HepG2 (cell line): Measurements from ENCODE around the gene FRAS1. TPM values are rescaled to one million over a fixed set of nuclear protein-coding genes. Genes with fewer than 3 reads are reported as not detected.

Source experiments
- ATAC-seq: fragments of 200-7000 bp; cut with Tn5 transposase; 3 replicates; pipeline ENCODE4 v1.9.1; 2020; ENCODE audit warnings: mild to moderate bottlenecking, moderate library complexity
- BruUV-seq: library from RNA; stranded (reverse); fragments of 400-500 nt; replicated peaks from 2 replicates; lab custom pipeline; 2021; lab: Mats Ljungman, UMichigan
- CTCF ChIA-PET: fragments of 300-600 bp; formaldehyde crosslinking; extraction: SDS; loops from one replicate; lab custom pipeline; 2021; ENCODE audit warnings: low total read pairs, inconsistent platforms, low intra/inter-chr PET ratio; lab: Yijun Ruan, JAX
- POLR2A ChIA-PET: fragments of 350-600 bp; sonication (Branson Sonifier 250); formaldehyde crosslinking; loops from one replicate; lab custom pipeline; 2020; ENCODE audit warnings: antibody characterized with exemption, inconsistent platforms; lab: Yijun Ruan, JAX
- DNase-seq: peaks from one replicate; pipeline ENCODE4 v3.0.0-alpha.2; 2015; ENCODE audit warnings: low spot score
- FAIRE-seq: peaks from 3 replicates; lab custom pipeline; 2011; peaks lifted over from hg19 to GRCh38; lab: Jason Lieb, UNC
- H2AFZ ChIP-seq: one replicate; pipeline ENCODE4 v1.6.1; 2011; ENCODE audit warnings: low read length, inconsistent platforms
- H3K27ac ChIP-seq: fragments of 300-600 bp; 3 replicates; pipeline ENCODE4 v1.8.0; 2011; ENCODE audit warnings: mixed run types, mild to moderate bottlenecking, mixed read lengths, low read length, inconsistent platforms; ENCODE audit not compliant: insufficient read depth; ENCODE audit errors: extremely low read length
- H3K27me3 ChIP-seq, 2 experiments: fragments of 200-600 bp in 1 of 2; 2 replicates in 1 of 2; 3 replicates in 1 of 2; pipeline versions ENCODE4 v1.6.0 to v1.8.0; 2011; ENCODE audit warnings: low read length in 2 of 2, mild to moderate bottlenecking in 2 of 2, moderate library complexity in 2 of 2, inconsistent platforms in 1 of 2; ENCODE audit not compliant: insufficient read depth in 2 of 2, control insufficient read depth in 1 of 2
- H3K36me3 ChIP-seq, 2 experiments: fragments of 200-600 bp in 1 of 2; replicated peaks in 1 of 2; 2 replicates in 1 of 2; 3 replicates in 1 of 2; pipeline versions ENCODE4 v1.5.1 to v1.8.0; 2011; ENCODE audit warnings: low read length in 2 of 2, inconsistent platforms in 1 of 2; ENCODE audit not compliant: insufficient read depth in 2 of 2, control insufficient read depth in 1 of 2
- H3K4me1 ChIP-seq: 2 replicates; pipeline ENCODE4 v1.5.1; 2012; ENCODE audit warnings: low read length, inconsistent platforms; ENCODE audit not compliant: insufficient read depth
- H3K4me2 ChIP-seq: 2 replicates; pipeline ENCODE4 v1.6.0; 2011; ENCODE audit warnings: low read depth, low read length, inconsistent platforms
- H3K4me3 ChIP-seq, 3 experiments: fragments of 200-600 bp in 1 of 3; sonication (generic), shearing (Covaris generic) in 1 of 3; replicated peaks in 1 of 3; 2 replicates each; pipeline ENCODE4 v1.5.1; 2011 to 2016; ENCODE audit warnings: low read length in 3 of 3, inconsistent platforms in 2 of 3, low read depth in 2 of 3, mild to moderate bottlenecking in 2 of 3, control low read depth in 1 of 3, mixed read lengths in 1 of 3; ENCODE audit not compliant: insufficient read depth in 1 of 3
- H3K79me2 ChIP-seq: one replicate; pipeline ENCODE4 v1.6.1; 2011; ENCODE audit warnings: low read length, inconsistent platforms; ENCODE audit not compliant: insufficient read depth
- H3K9ac ChIP-seq: 2 replicates; pipeline ENCODE4 v1.6.0; 2011; ENCODE audit warnings: mild to moderate bottlenecking, low read depth, low read length, inconsistent platforms; ENCODE audit not compliant: insufficient read depth
- H3K9me3 ChIP-seq: 2 replicates; pipeline ENCODE4 v1.5.1; 2012; ENCODE audit warnings: mild to moderate bottlenecking, low read length
- H4K20me1 ChIP-seq: 2 replicates; pipeline ENCODE4 v1.6.0; 2011; ENCODE audit warnings: inconsistent platforms, mild to moderate bottlenecking, low read length, moderate library complexity; ENCODE audit not compliant: insufficient read depth
- ARNT ChIP-seq: fragments of 450-650 bp; IDR thresholded peaks from 2 replicates; pipeline ENCODE4 v1.6.1; 2017
- HNRNPL ChIP-seq: fragments of 200-400 bp; formaldehyde crosslinking; IDR thresholded peaks from 2 replicates; pipeline ENCODE4 v1.6.1; 2017; ENCODE audit warnings: mild to moderate bottlenecking, low read depth, low read length
- RCOR2 ChIP-seq: IDR thresholded peaks from 2 replicates; pipeline ENCODE4 v1.6.1; 2016; ENCODE audit warnings: missing biosample characterization, missing genetic modification reagents
- SETDB1 ChIP-seq: sonication (generic); formaldehyde crosslinking; IDR thresholded peaks from 2 replicates; pipeline ENCODE4 v1.5.1; 2020; ENCODE audit warnings: missing genetic modification reagents, mild to moderate bottlenecking, borderline replicate concordance
- SRSF1 ChIP-seq: fragments of 200-400 bp; formaldehyde crosslinking; optimal IDR thresholded peaks from 2 replicates; pipeline ENCODE3; 2017; ENCODE audit warnings: mild to moderate bottlenecking, low read depth, low read length, moderate library complexity
- SSRP1 ChIP-seq: IDR thresholded peaks from 2 replicates; pipeline ENCODE4 v1.6.1; 2016; ENCODE audit warnings: control low read depth
- TFDP2 ChIP-seq: sonication (generic); formaldehyde crosslinking; IDR thresholded peaks from 2 replicates; pipeline ENCODE4 v1.4.0; 2020; ENCODE audit warnings: missing genetic modification reagents
- ZNF382 ChIP-seq: sonication (generic); formaldehyde crosslinking; IDR thresholded peaks from 2 replicates; pipeline ENCODE4 v1.5.0; 2020; ENCODE audit warnings: missing genetic modification reagents, mild to moderate bottlenecking, borderline replicate concordance
- WGBS: methylation state at CpG from one replicate; pipeline ENCODE4 v1.1.6; 2017; ENCODE audit warnings: low lambda C conversion rate; 5-methylcytosine and 5-hydroxymethylcytosine counted together
- in situ Hi-C: cut with HindIII; loops from 2 replicates; pipeline ENCODE4 v1.10.0; 2017; ENCODE audit warnings: low pct_unique_long_range_greater_than_20kb; ENCODE audit not compliant: extremely low pct_ligation_motif_present
- intact Hi-C: fragments of 100-400 bp; cut with micrococcal nuclease; formaldehyde crosslinking; loops from one replicate; pipeline ENCODE4 v1.10.0; 2022; ENCODE audit not compliant: unreplicated experiment
- polyA plus RNA-seq, 8 experiments: library from polyadenylated mRNA; depleted of rRNA in 3 of 8; stranded (reverse) in 7 of 8; unstranded in 1 of 8; fragments of >200 nt; fragmentation: Illumina TruSeq in 4 of 8; extraction: Trizol in 4 of 8; gene quantifications; 2 replicates each; pipeline versions ENCODE4 v1.2.1 to v1.2.3, GENCODE V29; 2011 to 2016; ENCODE audit warnings: low read depth in 4 of 8, missing spikeins in 1 of 8, mixed read lengths in 1 of 8; ENCODE audit not compliant: insufficient read depth in 1 of 8
- total RNA-seq, 5 experiments: library from RNA; depleted of rRNA; stranded (reverse); fragments of >200 nt; fragmentation: Illumina TruSeq; extraction: Trizol; gene quantifications; 2 replicates each; pipeline ENCODE4 v1.2.3, GENCODE V29; 2016; ENCODE audit warnings: low read depth in 1 of 5
- TF ChIP-seq, protein P1 (sequence below): sonication (generic); formaldehyde crosslinking; conservative IDR thresholded peaks from 2 replicates; pipeline ENCODE4 v1.5.0; 2020; ENCODE audit warnings: missing genetic modification reagents
- TF ChIP-seq, protein P2 (sequence below): sonication (generic); formaldehyde crosslinking; IDR thresholded peaks from 2 replicates; pipeline ENCODE4 v1.5.0; 2020; ENCODE audit warnings: missing genetic modification reagents, mild to moderate bottlenecking, borderline replicate concordance

The FRAS1 gene
- total and polyA plus RNA-seq, 2 of the 13 experiments (the other 11 are each of a cell fraction or from before 2014, with no cell fraction given): 22.5 to 31.6 TPM

DNA sequence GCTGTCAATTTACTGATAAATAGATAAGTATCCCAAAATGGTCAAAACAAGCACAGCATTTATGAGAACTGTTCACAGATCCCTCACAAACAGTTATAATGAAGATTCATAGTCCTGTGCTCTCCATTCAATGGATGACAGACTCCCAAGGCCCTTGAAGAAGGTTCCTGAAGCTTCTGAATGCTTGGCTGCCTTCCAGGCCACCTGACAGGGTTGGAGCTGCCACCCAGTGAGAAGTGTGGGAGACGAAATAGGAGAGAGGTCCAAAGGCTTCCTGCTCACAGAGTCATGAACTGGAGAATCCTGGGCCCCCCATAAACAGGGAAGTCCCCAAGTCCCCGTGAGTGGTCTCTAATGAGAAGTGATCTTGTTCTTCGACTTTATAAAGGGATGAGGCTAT, 468.4 kb downstream of the FRAS1 start:
- no TSS peak for BruUV-seq
- H3K9ac ChIP-seq: no peak overlapping the region
- H4K20me1 ChIP-seq: no peaks in the 10 kb centered on the region
- DNase-seq (no peak), FAIRE-seq (no peak), ATAC-seq (no peak)
- H2AFZ ChIP-seq: no peak overlapping the region
- H3K4me2 ChIP-seq: no peak overlapping the region
- in situ Hi-C loops: loop anchor here (10.0 kb wide), 1 partner anchor 571 kb away; no protein-coding TSS in a partner anchor
- no peaks in the 10 kb centered on the region for H3K79me2 ChIP-seq
- H3K27me3 ChIP-seq: no peaks in the 10 kb centered on the region
- 93% methylated on average over 3 of the region's 3 CpGs for WGBS
- CTCF ChIA-PET: no interaction called here
- POLR2A ChIA-PET: no interaction called here
- H3K4me3 ChIP-seq: no peak overlapping the region
- H3K4me1 ChIP-seq: no peaks in the 10 kb centered on the region
- intact Hi-C loops: no loop called here
- H3K36me3 ChIP-seq: peaks cover 16 to 59% of the 10 kb centered on the region in 2 experiments
- H3K9me3 ChIP-seq: no peaks in the 10 kb centered on the region
- TF ChIP-seq HNRNPL (no peak), ARNT (no peak)
- no peak overlapping the region for H3K27ac ChIP-seq

DNA sequence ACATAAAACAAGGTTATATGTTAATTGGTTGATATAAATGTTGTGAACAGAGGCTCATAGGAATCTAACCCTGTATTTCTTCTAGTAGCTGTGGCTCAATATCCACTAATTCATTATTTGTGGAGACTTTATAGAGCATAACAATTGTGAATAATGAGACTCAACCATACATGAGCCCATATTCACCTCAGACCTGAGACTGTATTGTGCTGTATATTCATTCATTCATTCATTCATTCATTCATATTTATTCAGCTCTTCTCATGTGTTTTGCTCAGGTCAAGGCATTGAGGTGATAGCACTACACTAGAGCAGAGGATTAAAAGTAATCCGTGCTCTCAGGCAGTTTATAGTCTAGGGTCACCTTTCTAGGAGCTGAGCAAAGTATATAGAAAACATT, 470.0 kb downstream of the FRAS1 start:
- Histone ChIP-seq H3K4me2 (no peak overlapping the region), H3K36me3 (peaks cover 14 to 45% of the 10 kb centered on the region in 2 experiments), H3K9me3 (no peaks in the 10 kb centered on the region), H4K20me1 (no peaks in the 10 kb centered on the region)
- no peak for ATAC-seq
- 93% methylated on average over 1 of the region's 1 CpG for WGBS
- TF ChIP-seq RCOR2 (CRISPR knock-in tag): no peak
- no peak for TF ChIP-seq ZNF382 (CRISPR knock-in tag)
- no peak for TF ChIP-seq TFDP2 (CRISPR knock-in tag)
- TF ChIP-seq SRSF1: no peak
- TF ChIP-seq, protein P1, sequence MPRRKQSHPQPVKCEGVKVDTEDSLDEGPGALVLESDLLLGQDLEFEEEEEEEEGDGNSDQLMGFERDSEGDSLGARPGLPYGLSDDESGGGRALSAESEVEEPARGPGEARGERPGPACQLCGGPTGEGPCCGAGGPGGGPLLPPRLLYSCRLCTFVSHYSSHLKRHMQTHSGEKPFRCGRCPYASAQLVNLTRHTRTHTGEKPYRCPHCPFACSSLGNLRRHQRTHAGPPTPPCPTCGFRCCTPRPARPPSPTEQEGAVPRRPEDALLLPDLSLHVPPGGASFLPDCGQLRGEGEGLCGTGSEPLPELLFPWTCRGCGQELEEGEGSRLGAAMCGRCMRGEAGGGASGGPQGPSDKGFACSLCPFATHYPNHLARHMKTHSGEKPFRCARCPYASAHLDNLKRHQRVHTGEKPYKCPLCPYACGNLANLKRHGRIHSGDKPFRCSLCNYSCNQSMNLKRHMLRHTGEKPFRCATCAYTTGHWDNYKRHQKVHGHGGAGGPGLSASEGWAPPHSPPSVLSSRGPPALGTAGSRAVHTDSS: no peak
- TF ChIP-seq SETDB1 (CRISPR knock-in tag): no peak
- TF ChIP-seq, protein P2, sequence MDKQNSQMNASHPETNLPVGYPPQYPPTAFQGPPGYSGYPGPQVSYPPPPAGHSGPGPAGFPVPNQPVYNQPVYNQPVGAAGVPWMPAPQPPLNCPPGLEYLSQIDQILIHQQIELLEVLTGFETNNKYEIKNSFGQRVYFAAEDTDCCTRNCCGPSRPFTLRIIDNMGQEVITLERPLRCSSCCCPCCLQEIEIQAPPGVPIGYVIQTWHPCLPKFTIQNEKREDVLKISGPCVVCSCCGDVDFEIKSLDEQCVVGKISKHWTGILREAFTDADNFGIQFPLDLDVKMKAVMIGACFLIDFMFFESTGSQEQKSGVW (CRISPR knock-in tag): no peak
- no peak for TF ChIP-seq SSRP1 (CRISPR knock-in tag)
- TF ChIP-seq, all 625 proteins: peak for 0
- Histone ChIP-seq H3K4me1 (no peaks in the 10 kb centered on the region), H3K27ac (no peak overlapping the region), H3K4me3 (no peak overlapping the region), H3K79me2 (no peaks in the 10 kb centered on the region), H3K9ac (no peak overlapping the region), H2AFZ (no peak overlapping the region), H3K27me3 (no peaks in the 10 kb centered on the region)
- in situ Hi-C loops: loop anchor here (10.0 kb wide), 1 partner anchor 572 kb away; no protein-coding TSS in a partner anchor
- POLR2A ChIA-PET: no interaction called here
- FAIRE-seq (no peak), DNase-seq (no peak)
- no TSS peak for BruUV-seq
- CTCF ChIA-PET: no interaction called here
- intact Hi-C loops: no loop called here
